Fibroblast of peridontal ligament (primary cell): ENCODE results near the gene MATK.
"Not testable (repeated sequence)": the region's sequence is repeated elsewhere in the genome, so short reads cannot be mapped to it uniquely, and the experiment has no call there.

ENCODE experiments used
- DNase-seq: peaks from one replicate; pipeline ENCODE4 v3.0.0-alpha.2; 2010; ENCODE audit errors: extremely low read depth

Gene MATK

GRCh38 chr19:3771000-3771905 lies 14.9 kb downstream of the MATK start:
- no peak for DNase-seq

DNA sequence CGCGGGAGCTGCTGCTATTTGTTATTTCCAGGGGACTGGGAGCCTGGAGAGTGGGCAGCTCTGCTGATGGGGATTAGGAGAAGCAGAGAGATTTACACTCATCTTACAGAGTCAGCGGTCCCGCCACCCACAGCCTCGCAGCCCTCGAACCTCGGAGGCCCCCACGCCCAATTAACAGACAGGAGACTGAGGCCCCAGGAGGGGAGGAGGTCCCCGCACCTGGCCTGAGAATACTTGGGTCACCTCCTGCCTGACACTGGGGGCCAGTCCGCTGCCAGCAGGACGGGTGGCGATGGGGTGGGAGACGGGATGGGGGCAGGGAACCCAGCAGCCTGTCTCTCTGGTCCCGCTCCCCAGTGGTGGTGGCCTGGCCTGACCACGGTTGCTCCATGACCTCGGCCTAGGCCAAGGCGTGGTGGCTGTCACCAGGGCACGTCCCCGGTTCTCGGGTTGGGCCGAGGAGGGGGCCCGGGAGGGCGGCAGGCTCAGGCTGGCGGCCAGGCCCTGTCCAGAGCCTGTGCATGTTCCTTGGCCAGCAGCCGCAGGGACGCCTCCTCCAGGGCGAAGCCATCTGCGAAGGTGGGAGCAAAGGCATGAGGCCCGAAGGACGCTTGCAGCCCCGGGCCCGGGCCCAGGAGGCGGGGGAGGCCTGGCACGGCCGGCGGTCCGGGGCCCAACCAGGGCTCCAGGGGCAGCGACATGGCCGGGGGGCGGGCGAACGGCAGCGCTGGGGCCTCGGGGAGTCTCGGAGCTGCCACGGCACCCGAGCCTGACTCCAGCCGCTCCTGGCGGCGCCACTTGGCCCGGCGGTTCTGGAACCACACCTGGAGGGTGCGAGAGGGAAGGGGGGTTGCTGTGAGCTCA lies 15.8 kb downstream of the MATK start:
- DNase-seq, result no peak

DNA sequence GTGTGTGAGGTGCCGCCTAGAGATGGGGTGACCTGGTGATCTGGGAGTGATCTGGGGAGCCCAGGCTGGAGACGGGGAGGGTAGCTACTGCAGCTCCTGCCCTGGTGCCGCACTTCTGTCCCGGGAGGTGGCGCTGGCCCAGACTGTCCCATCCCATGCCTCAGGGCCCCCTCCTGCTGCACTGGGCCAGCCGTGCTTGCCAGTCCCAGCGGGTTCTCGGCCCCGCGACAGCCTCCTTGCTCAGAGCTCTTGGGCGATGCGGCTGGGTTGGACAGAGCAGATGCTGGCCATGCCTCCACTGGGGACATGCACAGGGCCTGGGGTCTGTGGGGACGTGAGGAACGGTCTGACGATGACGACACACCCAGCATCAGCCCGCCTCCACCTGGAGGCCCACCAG lies 16.7 kb downstream of the MATK start:
- DNase-seq, result no peak

DNA sequence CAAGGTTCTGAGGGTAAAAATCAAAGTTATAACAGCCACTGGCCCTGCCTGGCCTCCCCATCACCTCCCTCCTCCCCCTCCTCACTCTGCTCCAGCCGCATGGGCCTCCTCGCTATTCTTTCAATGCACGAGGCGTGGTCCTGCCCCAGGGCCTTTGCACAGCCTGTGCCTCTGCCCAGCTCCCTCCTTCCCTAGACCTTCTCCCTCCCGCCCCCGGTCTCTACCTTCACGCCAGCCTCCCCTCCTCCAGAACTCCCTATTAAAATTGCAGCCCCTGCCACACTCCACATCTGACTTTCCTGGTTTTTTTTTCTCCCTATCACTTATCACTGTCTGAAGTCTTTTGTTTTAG lies 17.5 kb downstream of the MATK start:
- no peak for DNase-seq

GRCh38 chr19:3768015-3768747 lies 18.0 kb downstream of the MATK start:
- DNase-seq, result no peak

DNA sequence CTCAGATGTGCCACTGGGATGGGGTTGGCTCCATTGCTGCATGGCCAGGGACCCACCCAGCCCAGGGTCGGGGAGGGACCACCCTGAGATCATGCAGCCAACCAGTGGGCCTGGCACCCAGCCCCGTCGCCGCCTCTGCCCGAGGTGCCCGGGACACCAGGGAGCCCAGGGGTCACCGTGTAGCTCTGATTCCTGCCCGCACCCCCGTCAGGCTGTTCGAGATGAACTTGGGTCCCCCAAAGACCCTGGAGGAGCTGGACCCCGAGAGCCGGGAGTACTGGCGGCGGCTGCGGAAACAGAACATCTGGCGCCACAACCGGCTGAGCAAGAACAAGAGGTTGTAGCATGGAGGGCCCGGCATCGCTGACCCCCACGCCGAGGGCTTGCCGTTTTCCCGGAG lies 19.1 kb downstream of the MATK start:
- no peak for DNase-seq

DNA sequence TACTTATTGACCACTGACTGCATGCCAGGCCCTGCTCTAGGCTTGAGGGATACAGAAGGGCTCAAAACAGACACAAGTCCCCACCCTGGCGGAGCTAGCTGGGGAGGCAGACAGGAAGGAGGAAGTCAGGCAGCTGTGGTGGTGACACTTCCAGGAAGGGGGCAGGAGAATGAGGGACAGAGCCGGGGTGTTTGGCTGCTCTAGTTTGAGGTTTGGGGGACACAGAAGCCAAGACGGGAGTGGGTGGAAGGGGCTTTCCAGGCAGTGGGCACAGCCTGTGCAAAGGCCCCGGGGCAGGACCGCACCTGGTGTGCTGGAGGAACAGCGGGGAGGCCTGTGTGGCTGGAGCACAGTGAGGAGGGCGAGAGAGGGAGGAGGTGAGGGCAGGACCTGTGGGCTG lies 19.7 kb downstream of the MATK start:
- no peak for DNase-seq

GRCh38 chr19:3765757-3766156 lies 20.4 kb downstream of the MATK start:
- DNase-seq, result not testable (repeated sequence)

- DNase-seq, result no peak
Observed at GRCh38 chr19:3765121-3765520, 21.1 kb downstream of the MATK start.

DNA sequence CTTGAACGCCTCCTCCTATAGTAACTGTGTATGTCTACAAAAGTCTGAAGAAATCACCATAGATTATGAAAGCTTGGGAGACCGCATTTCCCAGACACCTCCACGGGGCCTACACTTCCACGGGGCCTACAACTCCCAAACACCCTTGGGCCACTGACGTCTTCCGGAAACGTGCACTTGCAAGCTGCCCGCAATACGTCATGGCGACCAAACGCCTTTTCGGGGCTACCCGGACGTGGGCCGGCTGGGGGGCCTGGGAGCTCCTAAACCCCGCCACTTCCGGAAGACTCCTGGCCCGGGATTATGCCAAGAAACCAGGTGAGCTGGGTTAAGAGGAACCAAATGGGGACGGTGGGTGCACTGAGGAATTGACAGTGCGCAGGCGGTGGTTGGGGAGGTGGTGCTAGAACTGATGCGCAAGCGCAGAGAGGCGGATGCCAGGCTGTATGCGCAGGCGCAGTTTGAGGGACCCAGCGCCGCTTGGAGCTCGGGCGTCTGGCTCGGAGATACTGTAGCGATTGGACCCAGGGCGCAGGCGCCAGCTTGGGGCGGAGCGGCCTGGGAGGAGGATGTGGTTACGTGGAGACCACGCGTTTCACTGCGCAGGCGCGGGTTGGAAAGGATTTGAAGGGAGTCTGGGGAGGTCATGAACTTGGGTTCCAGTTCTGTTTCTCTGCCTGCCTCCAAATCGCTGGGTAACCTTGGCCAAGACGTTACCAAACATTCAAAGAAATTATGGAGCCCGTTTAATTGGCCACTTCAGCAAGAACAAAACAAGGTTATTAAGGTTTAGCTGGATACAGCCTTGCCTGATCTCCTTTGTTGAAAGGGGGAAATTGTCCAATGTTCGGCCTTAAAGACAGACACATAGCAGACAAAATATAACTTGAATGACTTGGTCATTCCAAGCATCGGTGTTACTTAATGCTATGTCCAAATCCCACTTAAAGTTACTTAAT lies 23.4 kb downstream of the MATK start, which contains the start of gene MRPL54:
Gene MRPL54, plus strand, starts transcription at position 182 of the 959 bp plus-strand sequence. Its CDS starts 19 bp downstream, at position 201.
- DNase-seq, result peak; percentile 99

GRCh38 chr19:3762130-3762473 lies 24.1 kb downstream of the MATK start:
- DNase-seq, result no peak

DNA sequence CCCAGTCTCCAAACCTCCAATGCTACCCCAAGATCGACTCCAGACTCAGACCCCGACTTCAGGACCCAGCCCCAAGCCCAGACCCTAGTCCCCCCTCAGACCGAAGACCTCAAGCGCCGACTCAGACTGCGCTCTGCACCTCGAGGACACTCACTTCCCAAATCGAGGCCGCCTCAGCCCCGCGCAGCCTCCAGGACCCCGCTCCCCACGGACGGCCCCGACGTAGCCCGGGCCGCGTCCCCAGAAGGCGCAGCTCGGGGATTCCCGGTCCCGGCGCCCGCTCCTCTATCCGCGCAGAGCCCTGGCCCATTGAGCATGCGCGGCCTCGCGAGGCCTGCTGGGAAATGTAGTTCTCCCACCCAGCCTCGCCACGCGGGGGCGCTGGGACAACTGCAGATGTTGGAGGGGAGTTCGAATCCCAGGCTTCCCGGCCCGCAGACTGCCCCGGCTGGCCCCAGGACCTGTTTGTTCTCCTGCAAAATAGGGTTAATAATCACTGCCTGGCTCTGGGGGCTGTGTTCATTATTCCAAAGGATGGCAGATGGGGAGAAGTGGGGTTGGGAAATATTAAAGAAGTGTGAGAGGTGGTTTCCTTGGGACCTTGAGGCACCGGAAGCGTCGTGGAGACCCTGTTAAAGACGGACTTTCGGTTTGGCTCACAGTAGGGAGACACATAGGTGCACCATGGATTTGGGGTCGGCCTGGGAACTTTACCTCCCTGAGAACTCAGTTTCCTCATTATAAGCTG lies 24.6 kb downstream of the MATK start, which contains the start of gene APBA3:
Gene APBA3, minus strand, starts transcription at position 311 of the 748 bp plus-strand sequence. CDS start 1,428 bp downstream, outside the sequence.
- peak; percentile 81 for DNase-seq

DNA sequence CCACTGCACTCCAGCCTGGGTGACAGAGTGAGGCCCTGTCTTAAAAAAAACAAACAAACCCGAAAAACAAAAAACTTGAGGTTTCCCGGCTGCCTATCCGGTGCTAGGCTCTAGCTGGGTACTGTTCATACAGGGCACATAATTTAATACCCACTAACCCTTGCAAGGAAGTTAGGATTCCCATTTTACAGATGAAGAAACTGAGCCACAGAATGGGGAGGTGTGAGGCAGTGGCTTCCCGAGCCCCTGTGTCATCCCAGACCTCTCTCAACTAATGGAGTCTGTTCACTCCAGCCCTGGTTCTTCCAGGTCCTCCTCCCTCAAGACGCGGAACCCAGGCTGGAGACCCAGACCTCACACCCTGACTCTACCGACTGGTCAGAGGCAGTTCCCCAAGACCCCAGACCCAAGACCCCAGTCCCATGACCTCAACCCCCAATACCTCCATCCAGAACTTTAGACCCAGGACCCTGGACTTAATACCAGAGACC lies 25.3 kb downstream of the MATK start:
- peak; percentile 8 for DNase-seq

GRCh38 chr19:3759482-3760254 lies 26.5 kb downstream of the MATK start:
- DNase-seq, result no peak

- DNase-seq, result not testable (repeated sequence)
Observed at GRCh38 chr19:3758297-3758696, 27.9 kb downstream of the MATK start.

GRCh38 chr19:3757705-3758104 lies 28.5 kb downstream of the MATK start:
- DNase-seq, result not testable (repeated sequence)

GRCh38 chr19:3753631-3754410 lies 32.4 kb downstream of the MATK start:
- no peak for DNase-seq

- no peak for DNase-seq
Observed at GRCh38 chr19:3752492-3752891, 33.7 kb downstream of the MATK start.
